Endothelial cell of umbilical vein (primary cell): Measurements from ENCODE around the gene BABAM2. TPM values are rescaled to one million over a fixed set of nuclear protein-coding genes. Genes with fewer than 3 reads are reported as not detected.

Experiments
- BruUV-seq: library from RNA; stranded (reverse); fragments of 400-500 nt; replicated peaks from 2 replicates; lab custom pipeline; 2021; lab: Mats Ljungman, UMichigan
- CTCF ChIA-PET: fragments of 300-600, 350-600 bp; sonication (Branson Sonifier 250); formaldehyde crosslinking; loops from one replicate; lab custom pipeline; 2021; ENCODE audit warnings: antibody characterized with exemption, inconsistent platforms; lab: Charles Lee
- POLR2A ChIA-PET: fragments of 300-600, 350-600 bp; sonication (Branson Sonifier 250); formaldehyde crosslinking; loops from one replicate; lab custom pipeline; 2021; ENCODE audit warnings: antibody characterized with exemption, inconsistent platforms; lab: Charles Lee
- DNase-seq: peaks from one replicate; pipeline ENCODE4 v3.0.0-alpha.2; 2011; ENCODE audit warnings: low read depth, low spot score
- FAIRE-seq: peaks from 2 replicates; lab custom pipeline; 2011; peaks lifted over from hg19 to GRCh38; lab: Jason Lieb, UNC
- H2AFZ ChIP-seq: 2 replicates; pipeline ENCODE4 v1.6.0; 2012; ENCODE audit warnings: low read depth, low read length, control low read depth, inconsistent platforms
- H3K27ac ChIP-seq: 2 replicates; pipeline ENCODE4 v1.5.1; 2011; ENCODE audit warnings: low read depth, mild to moderate bottlenecking, control low read depth, low read length, moderate library complexity; ENCODE audit not compliant: insufficient read depth
- H3K27me3 ChIP-seq, 2 experiments: 2 replicates each; pipeline versions ENCODE4 v1.6.0 to v1.6.1; 2011; ENCODE audit warnings: low read length in 2 of 2, mixed read lengths in 1 of 2; ENCODE audit not compliant: control insufficient read depth in 2 of 2, insufficient read depth in 2 of 2
- H3K36me3 ChIP-seq, 2 experiments: 2 replicates in 1 of 2; 3 replicates in 1 of 2; pipeline ENCODE4 v1.5.1; 2011; ENCODE audit warnings: low read length in 2 of 2, mild to moderate bottlenecking in 1 of 2, moderate library complexity in 1 of 2; ENCODE audit not compliant: control insufficient read depth in 2 of 2, insufficient read depth in 2 of 2; ENCODE audit errors: extremely low read depth in 1 of 2
- H3K4me1 ChIP-seq: 3 replicates; pipeline ENCODE4 v1.5.1; 2011; ENCODE audit warnings: mild to moderate bottlenecking, low read length; ENCODE audit not compliant: control insufficient read depth, insufficient read depth; ENCODE audit errors: extremely low read depth
- H3K4me2 ChIP-seq: 2 replicates; pipeline ENCODE4 v1.6.1; 2011; ENCODE audit warnings: low read length, control low read depth, mixed read lengths; ENCODE audit not compliant: insufficient read depth
- H3K4me3 ChIP-seq, 3 experiments: fragments of 200-600 bp in 1 of 3; sonication (generic), shearing (Covaris generic) in 1 of 3; replicated peaks in 1 of 3; 2 replicates each; pipeline ENCODE4 v1.5.1; 2011 to 2016; ENCODE audit warnings: control low read depth in 3 of 3, low read length in 3 of 3, mild to moderate bottlenecking in 2 of 3, inconsistent platforms in 1 of 3, low read depth in 1 of 3, moderate library complexity in 1 of 3; ENCODE audit not compliant: insufficient read depth in 1 of 3
- H3K79me2 ChIP-seq: 2 replicates; pipeline ENCODE4 v1.6.0; 2012; ENCODE audit warnings: low read length, inconsistent platforms; ENCODE audit not compliant: control insufficient read depth, insufficient read depth
- H3K9ac ChIP-seq: replicated peaks from 2 replicates; pipeline ENCODE3; 2011; ENCODE audit warnings: low read length, control low read depth; ENCODE audit not compliant: insufficient read depth; ENCODE audit errors: extremely low read depth
- H3K9me1 ChIP-seq: replicated peaks from 3 replicates; pipeline ENCODE4 v1.6.0; 2011; ENCODE audit warnings: mild to moderate bottlenecking, low read length; ENCODE audit not compliant: control insufficient read depth, insufficient read depth; ENCODE audit errors: extremely low read depth
- H3K9me3 ChIP-seq: replicated peaks from 2 replicates; pipeline ENCODE4 v1.5.1; 2012; ENCODE audit warnings: low read length, inconsistent platforms; ENCODE audit not compliant: control insufficient read depth, insufficient read depth
- H4K20me1 ChIP-seq: replicated peaks from 2 replicates; pipeline ENCODE3; 2011; ENCODE audit warnings: mild to moderate bottlenecking, low read length; ENCODE audit not compliant: control insufficient read depth, insufficient read depth; ENCODE audit errors: extremely low read depth
- EZH2 ChIP-seq: IDR thresholded peaks from 2 replicates; pipeline ENCODE4 v1.6.1; 2012; ENCODE audit warnings: borderline replicate concordance, low read depth, mild to moderate bottlenecking, moderate library complexity, low read length, inconsistent platforms; ENCODE audit not compliant: severe bottlenecking
- FOS ChIP-seq: IDR thresholded peaks from 2 replicates; pipeline ENCODE4 v1.6.1; 2011; ENCODE audit warnings: mild to moderate bottlenecking, low read length, moderate library complexity, borderline replicate concordance; ENCODE audit not compliant: insufficient read depth
- GATA2 ChIP-seq: IDR thresholded peaks from 2 replicates; pipeline ENCODE4 v1.7.0; 2011; ENCODE audit warnings: low read depth, mild to moderate bottlenecking, moderate library complexity, mixed read lengths, low read length; ENCODE audit not compliant: insufficient read length, insufficient read depth
- JUN ChIP-seq: IDR thresholded peaks from 2 replicates; pipeline ENCODE4 v1.6.1; 2011; ENCODE audit warnings: borderline replicate concordance, low read depth; ENCODE audit not compliant: insufficient read length, insufficient read depth
- MYC ChIP-seq: IDR thresholded peaks from one replicate; pipeline ENCODE4 v1.6.1; 2011; ENCODE audit warnings: mild to moderate bottlenecking, low read depth, low read length
- POLR2A ChIP-seq: IDR thresholded peaks from 2 replicates; pipeline ENCODE4 v1.6.1; 2012; ENCODE audit warnings: low read depth, mild to moderate bottlenecking, control low read depth, low read length
- dilution Hi-C: fragments of 300-500 bp; cut with MboI; formaldehyde crosslinking; loops from one replicate; pipeline ENCODE4 v1.15.0; 2019; ENCODE audit warnings: low sequenced_read_pairs; ENCODE audit not compliant: extremely low pct_ligation_motif_present
- intact Hi-C: fragments of 100-400 bp; cut with micrococcal nuclease; formaldehyde crosslinking; loops from one replicate; pipeline ENCODE4 v1.10.0; 2022
- polyA plus RNA-seq, 4 experiments: library from polyadenylated mRNA; depleted of rRNA in 3 of 4; stranded (reverse) in 3 of 4; unstranded in 1 of 4; fragments of >200 nt; gene quantifications; 2 replicates each; pipeline versions ENCODE4 v1.2.1 to v1.2.3, GENCODE V29; 2011 to 2012; ENCODE audit warnings: missing spikeins in 1 of 4
- total RNA-seq: library from RNA; stranded (reverse); gene quantifications from 2 replicates; pipeline ENCODE4 v1.2.3, GENCODE V29; 2021
- TF ChIP-seq, protein P1 (sequence below), 2 donors: IDR thresholded peaks; 1 replicate in 1 of 2; 2 replicates in 1 of 2; pipeline ENCODE4 v1.5.1; 2011; ENCODE audit warnings: low read length in 2 of 2, mild to moderate bottlenecking in 2 of 2, moderate library complexity in 2 of 2, control low read depth in 1 of 2, inconsistent platforms in 1 of 2, low read depth in 1 of 2; ENCODE audit not compliant: insufficient read depth in 1 of 2; ENCODE audit errors: extremely low read depth in 1 of 2

BABAM2 gene
- total and polyA plus RNA-seq, 2 donors (not counting 3 experiments of a cell fraction or from before 2014, with no cell fraction given) = 19.9 to 27.6 TPM

DNA sequence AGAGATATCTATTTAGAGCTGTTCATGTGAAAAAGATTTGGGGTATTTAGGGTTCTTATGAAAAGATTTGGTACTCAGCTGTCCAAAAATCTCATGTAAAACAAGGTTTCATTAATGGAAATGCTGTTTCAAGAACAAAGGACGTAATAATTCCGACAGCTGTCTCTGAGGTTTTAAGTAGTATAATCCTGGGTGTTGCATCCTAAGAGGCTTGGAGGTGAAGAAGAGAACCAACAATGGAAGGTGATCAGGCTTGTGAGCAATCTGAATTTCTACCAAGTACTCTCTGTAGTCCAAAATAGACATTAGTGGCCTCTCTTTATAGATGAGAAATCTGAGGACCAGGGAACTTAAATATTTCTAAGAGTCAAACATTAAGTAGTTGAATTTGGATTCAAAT lies 205.1 kb downstream of the BABAM2 start:
- BruUV-seq = no TSS peak
- dilution Hi-C loops = no loop called here
- H3K4me2 ChIP-seq = no peak overlapping the region
- H3K79me2 ChIP-seq = no peaks in the 10 kb centered on the region
- no peak overlapping the region for H2AFZ ChIP-seq
- FAIRE-seq (no peak), DNase-seq (no peak)
- no peaks in the 10 kb centered on the region for H4K20me1 ChIP-seq
- H3K4me3 ChIP-seq = no peak overlapping the region
- no peak for TF ChIP-seq FOS
- TF ChIP-seq GATA2 = no peak
- TF ChIP-seq POLR2A = no peak
- TF ChIP-seq EZH2 = no peak
- TF ChIP-seq MYC = no peak
- ChIA-PET POLR2A (no interaction called here), CTCF (interaction anchor here (1.0 kb wide), 1 partner anchor 231 kb away, joined by 4 read pairs; no protein-coding TSS in a partner anchor)
- no peak overlapping the region for H3K9ac ChIP-seq
- H3K4me1 ChIP-seq = peaks cover 12% of the 10 kb centered on the region
- no peaks in the 10 kb centered on the region for H3K27me3 ChIP-seq
- H3K9me3 ChIP-seq = no peaks in the 10 kb centered on the region
- intact Hi-C loops = loop anchor here (5.0 kb wide), 1 partner anchor 357 kb away; no protein-coding TSS in a partner anchor
- no peaks in the 10 kb centered on the region for H3K36me3 ChIP-seq
- no peaks in the 10 kb centered on the region for H3K9me1 ChIP-seq
- no peak overlapping the region for H3K27ac ChIP-seq

DNA sequence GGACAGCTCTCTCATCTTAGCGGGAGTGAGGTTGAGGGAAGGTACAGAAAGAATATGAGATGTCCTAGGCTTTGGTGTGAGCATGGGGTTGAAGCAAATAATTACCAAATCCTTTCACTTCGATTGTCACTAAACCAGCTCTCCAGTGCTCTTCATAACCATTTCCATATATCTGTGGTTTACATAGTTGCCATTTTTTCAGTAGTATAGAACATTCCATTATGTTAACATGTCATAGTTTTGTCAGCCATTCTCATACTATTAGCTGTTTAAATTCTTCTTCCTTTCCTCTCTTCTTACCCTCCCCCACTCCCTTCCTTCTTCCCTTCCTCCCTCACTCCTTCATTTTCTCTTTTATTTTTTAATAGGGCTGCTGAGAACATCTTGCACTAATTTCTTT lies 205.9 kb downstream of the BABAM2 start:
- no peak for DNase-seq
- TF ChIP-seq JUN = no peak
- TF ChIP-seq, protein P1, sequence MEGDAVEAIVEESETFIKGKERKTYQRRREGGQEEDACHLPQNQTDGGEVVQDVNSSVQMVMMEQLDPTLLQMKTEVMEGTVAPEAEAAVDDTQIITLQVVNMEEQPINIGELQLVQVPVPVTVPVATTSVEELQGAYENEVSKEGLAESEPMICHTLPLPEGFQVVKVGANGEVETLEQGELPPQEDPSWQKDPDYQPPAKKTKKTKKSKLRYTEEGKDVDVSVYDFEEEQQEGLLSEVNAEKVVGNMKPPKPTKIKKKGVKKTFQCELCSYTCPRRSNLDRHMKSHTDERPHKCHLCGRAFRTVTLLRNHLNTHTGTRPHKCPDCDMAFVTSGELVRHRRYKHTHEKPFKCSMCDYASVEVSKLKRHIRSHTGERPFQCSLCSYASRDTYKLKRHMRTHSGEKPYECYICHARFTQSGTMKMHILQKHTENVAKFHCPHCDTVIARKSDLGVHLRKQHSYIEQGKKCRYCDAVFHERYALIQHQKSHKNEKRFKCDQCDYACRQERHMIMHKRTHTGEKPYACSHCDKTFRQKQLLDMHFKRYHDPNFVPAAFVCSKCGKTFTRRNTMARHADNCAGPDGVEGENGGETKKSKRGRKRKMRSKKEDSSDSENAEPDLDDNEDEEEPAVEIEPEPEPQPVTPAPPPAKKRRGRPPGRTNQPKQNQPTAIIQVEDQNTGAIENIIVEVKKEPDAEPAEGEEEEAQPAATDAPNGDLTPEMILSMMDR (IDR thresholded peaks at IDR 0.05; ENCODE audit: extremely low read depth in 1 of 2, insufficient read depth in 1 of 2, low read depth in 1 of 2, low read length in 2 of 2) = no peak
- no peaks in the 10 kb centered on the region for H3K79me2 ChIP-seq
- H4K20me1 ChIP-seq = no peaks in the 10 kb centered on the region
- H3K9me1 ChIP-seq = no peaks in the 10 kb centered on the region
- H3K4me2 ChIP-seq = no peak overlapping the region
- H3K9ac ChIP-seq = no peak overlapping the region
- peaks cover 15% of the 10 kb centered on the region for H3K4me1 ChIP-seq
- FAIRE-seq = no peak
- no peaks in the 10 kb centered on the region for H3K9me3 ChIP-seq
- H2AFZ ChIP-seq = no peak overlapping the region
- H3K4me3 ChIP-seq = no peak overlapping the region
- no TSS peak for BruUV-seq
- intact Hi-C loops = loop anchor here (5.0 kb wide), 1 partner anchor 356 kb away; no protein-coding TSS in a partner anchor
- dilution Hi-C loops = no loop called here
- ChIA-PET POLR2A (no interaction called here), CTCF (interaction anchor here (1.0 kb wide), 1 partner anchor 231 kb away, joined by 4 read pairs; no protein-coding TSS in a partner anchor)
- no peak overlapping the region for H3K27ac ChIP-seq
- H3K27me3 ChIP-seq = no peaks in the 10 kb centered on the region
- no peaks in the 10 kb centered on the region for H3K36me3 ChIP-seq
